ENCODE data around the gene CCDC148.
A peak's percentile ranks its signal among the peaks of the same experiment; 100 is the strongest.
"Not testable (repeated sequence)": the region's sequence is repeated elsewhere in the genome, so short reads cannot be mapped to it uniquely, and the experiment has no call there.

The CCDC148 gene

DNA sequence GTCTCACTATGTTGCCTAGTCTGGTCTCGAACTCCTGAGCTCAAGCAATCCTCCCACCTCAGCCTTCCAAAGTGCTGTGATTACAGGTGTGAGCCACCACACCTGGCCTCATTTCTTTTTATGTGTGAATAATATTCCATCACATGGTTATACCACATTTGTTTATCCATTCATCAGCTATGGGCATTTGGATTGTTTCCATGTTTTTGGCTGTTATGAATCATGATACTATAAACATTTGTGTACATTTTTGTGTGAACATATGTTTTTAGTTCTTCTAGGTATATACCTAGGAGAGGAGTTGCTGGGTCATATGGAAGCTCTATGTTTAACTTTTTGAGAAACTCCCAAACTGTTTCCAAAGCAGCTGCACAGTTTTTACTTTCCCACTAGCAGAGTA, 24.6 kb upstream of the CCDC148 start:
- no peak for DNase-seq (ENCODE audit: low spot score)

DNA sequence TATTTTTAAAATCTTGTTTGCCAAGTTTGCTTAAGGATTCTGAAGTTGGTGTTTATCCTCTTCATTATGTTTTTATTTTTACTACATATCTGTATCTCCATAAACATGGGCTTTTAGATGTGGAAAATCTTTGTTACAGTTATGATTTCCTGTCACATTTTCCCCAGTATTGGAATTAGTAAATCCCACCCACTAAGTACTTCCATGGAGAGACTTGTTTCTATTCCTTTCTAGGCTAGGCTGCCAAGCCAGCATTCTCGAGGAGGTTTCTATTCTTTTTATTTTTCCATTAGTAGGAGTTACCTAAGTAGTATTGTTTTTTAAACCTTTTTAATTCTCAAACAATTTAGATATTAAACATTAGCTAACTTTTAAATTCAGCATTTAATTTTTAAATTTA, 22.3 kb upstream of the CCDC148 start:
- DNase-seq (ENCODE audit: low spot score) = no peak

- DNase-seq (ENCODE audit: low spot score) = no peak
Observed at GRCh38 chr2:158478237-158478636, 21.7 kb upstream of the CCDC148 start.

DNA sequence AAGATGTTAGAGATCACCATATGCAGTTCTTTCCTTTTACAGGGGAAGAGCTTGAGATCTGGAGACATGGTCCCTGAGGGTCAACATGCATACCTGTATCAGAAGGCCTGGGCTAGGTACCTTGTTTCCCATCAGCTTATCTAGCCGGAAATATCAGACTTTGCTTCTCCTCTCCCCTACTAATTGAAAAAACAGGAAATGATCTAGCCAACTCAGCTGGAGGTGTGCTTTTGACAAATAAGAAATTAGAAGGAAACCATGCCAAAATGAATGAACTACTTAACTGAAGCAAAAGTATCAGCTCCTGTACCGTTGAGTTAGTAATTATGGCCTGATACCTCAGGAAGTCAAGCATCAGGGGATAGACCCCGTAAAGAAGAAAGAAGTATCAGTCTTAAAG, 20.6 kb upstream of the CCDC148 start:
- DNase-seq (ENCODE audit: low spot score) = no peak

- not testable (repeated sequence) for DNase-seq (ENCODE audit: low spot score)
Observed at GRCh38 chr2:158474526-158475011, 18.0 kb upstream of the CCDC148 start.

DNA sequence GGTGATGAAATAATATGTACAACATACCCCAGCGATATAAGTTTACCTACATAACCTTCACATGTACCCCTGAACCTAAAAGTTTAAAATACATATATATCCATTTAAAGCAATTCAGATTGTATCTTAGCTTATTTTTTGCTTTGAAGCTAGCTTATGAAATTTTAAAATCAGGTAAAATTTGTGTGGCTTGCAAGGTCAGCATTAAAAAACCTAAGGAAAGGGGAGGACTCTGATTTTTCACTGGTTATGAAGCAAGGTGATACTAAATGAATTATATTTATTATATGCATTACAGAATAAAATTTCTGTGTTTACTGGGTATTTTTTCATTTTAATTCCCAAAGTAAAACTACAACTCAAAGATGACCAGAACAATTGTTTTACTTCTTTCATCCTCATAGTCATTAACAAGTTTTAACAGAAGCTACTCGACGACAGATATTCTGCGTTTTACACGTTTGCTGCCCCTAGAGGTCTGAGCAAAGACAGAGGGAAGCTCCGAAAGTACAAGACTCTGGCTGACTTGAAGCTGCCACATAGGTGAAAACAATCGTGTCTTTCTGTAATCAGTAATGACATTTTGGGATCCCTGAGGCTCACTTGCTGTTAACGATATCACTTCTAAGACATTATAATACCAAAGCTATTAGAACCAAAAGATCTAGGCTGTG, 17.3 kb upstream of the CCDC148 start:
- DNase-seq (ENCODE audit: low spot score) = no peak

GRCh38 chr2:158473300-158473699, 16.7 kb upstream of the CCDC148 start:
- not testable (repeated sequence) for DNase-seq (ENCODE audit: low spot score)

- DNase-seq (ENCODE audit: low spot score) = not testable (repeated sequence)
Observed at GRCh38 chr2:158472829-158473228, 16.3 kb upstream of the CCDC148 start.

- no peak for DNase-seq (ENCODE audit: low spot score)
Observed at GRCh38 chr2:158467248-158467647, 10.7 kb upstream of the CCDC148 start.

DNA sequence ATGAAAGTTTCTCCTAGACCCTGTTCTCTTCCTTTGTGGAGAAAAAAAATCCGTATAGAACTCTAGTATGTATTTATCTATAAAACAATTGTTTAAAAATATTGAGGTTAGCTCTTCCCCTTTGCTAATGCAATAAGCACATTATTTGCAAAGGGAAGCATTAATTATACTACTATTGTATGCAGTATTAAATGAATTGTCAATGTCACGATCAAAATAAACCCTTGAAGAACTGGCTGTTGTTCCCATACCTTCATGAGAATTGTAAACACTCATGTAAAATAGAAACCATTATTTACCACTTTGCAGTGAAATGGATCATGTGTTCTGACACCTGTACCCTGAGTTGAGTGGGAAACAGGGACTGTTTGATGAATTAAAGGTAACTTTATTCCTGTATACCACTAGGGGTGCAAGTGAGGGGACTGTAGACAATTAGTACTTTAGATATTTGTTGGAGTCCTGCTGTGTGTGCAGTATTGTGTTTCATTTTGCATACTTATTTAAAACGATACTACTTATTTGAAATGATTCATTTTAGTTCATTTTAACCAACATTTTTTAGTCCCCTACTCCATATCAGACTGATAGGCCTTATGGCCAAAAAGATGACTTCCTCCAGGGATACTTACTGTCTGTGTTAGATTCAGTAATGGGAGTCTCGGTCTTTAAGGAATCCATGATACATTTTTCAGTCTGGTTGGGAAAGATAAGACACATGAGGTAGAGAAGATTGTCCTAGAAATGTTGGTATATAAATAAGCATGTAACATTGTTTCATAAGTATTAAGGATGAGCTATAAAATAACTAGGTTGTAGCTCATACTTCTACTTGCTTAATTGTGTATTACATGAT, 8.1 kb upstream of the CCDC148 start:
- DNase-seq (ENCODE audit: low spot score) = peak; percentile 6

GRCh38 chr2:158463496-158464095, 7.0 kb upstream of the CCDC148 start:
- DNase-seq (ENCODE audit: low spot score) = no peak

GRCh38 chr2:158460632-158461297, 4.2 kb upstream of the CCDC148 start:
- no peak for DNase-seq (ENCODE audit: low spot score)

- DNase-seq (ENCODE audit: low spot score) = no peak
Observed at GRCh38 chr2:158459161-158460003, 2.8 kb upstream of the CCDC148 start.

DNA sequence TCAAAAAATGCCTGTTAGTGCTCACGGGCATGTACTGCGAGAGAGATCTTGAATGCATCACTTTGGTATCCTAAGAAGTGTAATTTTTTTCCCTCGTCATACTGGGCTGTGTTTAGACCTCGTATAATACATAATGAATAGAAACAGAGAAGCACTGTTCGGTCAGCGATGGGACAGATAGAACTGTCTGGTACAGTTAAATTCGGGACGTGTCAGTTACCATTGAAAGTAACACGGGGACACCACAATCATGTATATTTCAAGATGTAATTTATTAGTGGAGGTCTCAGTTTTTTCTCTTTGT, 2.0 kb upstream of the CCDC148 start:
- DNase-seq (ENCODE audit: low spot score) = no peak

- DNase-seq (ENCODE audit: low spot score) = peak; percentile 92
Observed at GRCh38 chr2:158457826-158458616, 1.5 kb upstream of the CCDC148 start.

DNA sequence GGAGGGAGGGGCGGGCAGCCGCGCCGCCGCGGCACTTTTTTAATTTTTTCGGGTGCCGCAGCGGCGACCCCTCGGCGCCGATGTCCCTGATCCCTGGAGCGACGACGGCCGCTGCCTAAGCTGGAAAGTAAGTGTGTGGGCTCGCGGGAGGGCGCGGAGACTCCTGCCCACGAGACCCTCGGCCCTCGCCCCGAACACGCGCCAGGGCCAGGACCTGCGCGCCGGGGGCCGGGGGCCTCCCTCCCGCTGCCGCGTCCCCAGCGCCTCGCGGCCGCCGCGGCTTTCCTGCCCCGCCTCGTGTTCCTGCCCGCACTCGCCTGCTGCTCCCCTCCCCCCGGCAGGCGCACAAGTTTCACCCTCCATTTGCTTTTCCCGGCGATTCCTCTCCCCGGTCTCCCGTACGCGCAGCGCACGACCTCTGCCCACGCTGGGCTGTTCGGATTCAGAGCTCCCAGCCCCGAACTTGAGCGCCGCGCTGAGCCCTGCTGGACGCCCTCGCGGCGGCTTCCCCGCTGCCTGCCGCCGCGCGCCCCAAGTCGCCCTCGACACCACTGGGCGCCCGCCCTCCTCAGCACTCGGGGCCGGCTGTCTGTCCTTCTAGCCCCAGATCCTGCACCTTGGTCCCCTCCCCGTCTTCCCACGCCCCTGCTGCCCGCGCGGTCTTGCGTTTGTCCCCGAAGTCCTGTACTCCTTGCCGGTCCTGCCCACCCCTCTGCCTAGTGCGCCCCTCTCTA, 706 bp upstream of the CCDC148 start:
- peak; percentile 41 for DNase-seq (ENCODE audit: low spot score)

DNA sequence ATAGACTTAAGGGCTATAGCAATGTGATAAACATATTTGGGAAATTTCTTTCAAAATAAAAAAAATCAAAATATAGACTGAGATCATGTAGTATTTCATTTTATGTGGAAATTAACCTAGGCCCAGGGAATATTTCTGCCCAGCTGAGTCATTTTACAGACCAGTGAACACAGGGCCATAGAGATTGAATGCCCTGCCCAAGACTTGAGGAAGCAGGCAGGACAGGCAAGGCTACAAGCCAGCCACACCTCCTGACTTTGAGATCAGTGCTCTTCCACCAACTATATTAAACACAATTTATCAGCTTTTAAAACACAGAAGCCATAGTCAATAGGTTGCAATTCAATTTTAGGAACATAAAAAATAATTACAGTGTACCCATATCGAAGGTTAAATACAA, 12.9 kb downstream of the CCDC148 start:
- no peak for DNase-seq (ENCODE audit: low spot score)

DNA sequence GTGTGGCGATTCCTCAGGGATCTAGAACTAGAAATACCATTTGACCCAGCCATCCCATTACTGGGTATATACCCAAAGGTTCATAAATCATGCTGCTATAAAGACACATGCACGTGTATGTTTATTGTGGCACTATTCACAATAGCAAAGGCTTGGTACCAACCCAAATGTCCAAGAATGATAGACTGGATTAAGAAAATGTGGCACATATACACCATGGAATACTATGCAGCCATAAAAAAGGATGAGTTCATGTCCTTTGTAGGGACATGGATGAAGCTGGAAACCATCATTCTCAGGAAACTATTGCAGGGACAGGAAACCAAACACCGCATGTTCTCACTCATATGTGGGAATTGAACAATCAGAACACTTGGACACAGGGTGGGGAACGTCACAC, 17.5 kb downstream of the CCDC148 start:
- not testable (repeated sequence) for DNase-seq (ENCODE audit: low spot score)

DNA sequence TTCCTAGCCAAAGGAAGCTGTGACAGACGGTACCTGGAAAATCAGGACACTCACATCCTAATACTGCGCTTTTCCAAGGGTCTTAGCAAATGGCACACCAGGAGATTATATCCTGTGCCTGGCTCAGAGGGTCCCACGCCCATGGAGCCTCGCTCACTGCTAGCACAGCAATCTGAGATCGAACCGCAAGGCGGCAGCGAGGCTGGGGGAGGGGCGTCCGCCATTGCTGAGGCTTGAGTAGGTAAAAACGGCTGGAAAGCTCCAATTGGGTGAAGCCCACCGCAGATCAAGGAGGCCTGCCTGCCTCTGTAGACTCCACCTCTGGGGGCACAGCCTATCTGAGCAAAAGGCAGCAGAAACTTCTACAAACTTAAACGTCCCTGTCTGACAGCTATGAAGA, 22.8 kb downstream of the CCDC148 start:
- DNase-seq (ENCODE audit: low spot score) = not testable (repeated sequence)

DNA sequence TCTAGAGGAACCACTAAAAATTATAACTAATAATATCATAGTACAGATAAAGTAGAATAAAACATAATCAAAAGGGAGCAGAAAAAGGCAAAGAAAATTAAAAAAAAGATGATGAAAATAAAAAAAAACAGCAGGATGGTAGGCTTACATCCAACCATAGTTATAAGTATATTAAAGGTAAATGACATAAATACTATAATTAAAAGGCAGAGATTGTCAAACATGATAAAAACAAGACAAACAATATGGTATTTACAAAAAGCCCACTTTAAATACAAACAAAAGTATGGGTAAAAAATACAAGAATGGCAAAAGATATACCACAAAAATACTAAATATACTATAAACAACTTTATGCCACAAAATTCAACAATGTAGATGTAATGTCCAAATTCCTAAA, 24.4 kb downstream of the CCDC148 start:
- DNase-seq (ENCODE audit: low spot score) = no peak

Data from LoVo (cell line).